Tibial nerve (tissue), 4 donors: ENCODE data around the gene LRRC37A.
"Not testable (repeated sequence)": the region's sequence is repeated elsewhere in the genome, so short reads cannot be mapped to it uniquely, and the experiment has no call there.

ENCODE experiments used
- CTCF ChIP-seq, 5 experiments: fragments of 200-600 bp in 3 of 5; fragments of 450-650 bp in 2 of 5; sonication (generic) in 3 of 5; IDR thresholded peaks; one replicate each; pipeline ENCODE4 v1.5.1; 2016 to 2019; ENCODE audit warnings: antibody characterized with exemption in 5 of 5, mild to moderate bottlenecking in 3 of 5, moderate library complexity in 2 of 5
- EP300 ChIP-seq, 2 donors: sonication (generic); formaldehyde crosslinking; IDR thresholded peaks; one replicate each; pipeline ENCODE4 v1.6.1; 2017; ENCODE audit warnings: antibody characterized with exemption in 2 of 2, mild to moderate bottlenecking in 1 of 2
- POLR2A ChIP-seq, 2 donors: fragments of 450-650 bp; IDR thresholded peaks; one replicate each; pipeline ENCODE4 v1.6.1; 2017; ENCODE audit warnings: antibody characterized with exemption in 2 of 2, mild to moderate bottlenecking in 2 of 2, moderate library complexity in 2 of 2

GRCh38 chr17:46290906-46291546, 3.9 kb upstream of the LRRC37A start:
- not testable (repeated sequence) for TF ChIP-seq CTCF, EP300, POLR2A (IDR thresholded peaks at IDR 0.05)
